Gastrocnemius medialis (tissue), 4 donors: ENCODE results near the gene DMWD. TPM values are rescaled to one million over a fixed set of nuclear protein-coding genes. Genes with fewer than 3 reads are reported as not detected.

Experiments used
- ATAC-seq, 2 donors: fragments of 150-250 bp; one replicate each; pipeline ENCODE4 v1.9.1; 2016
- DNase-seq, 2 donors: peaks; one replicate each; pipeline ENCODE4 v3.0.0-alpha.2; 2019
- H3K27ac ChIP-seq, 4 donors: fragments of 200-600 bp; sonication (generic); 1 replicate in 1 of 4; 2 replicates in 3 of 4; pipeline ENCODE4 v1.5.1; 2016 to 2018; ENCODE audit warnings: mild to moderate bottlenecking in 2 of 4, moderate library complexity in 1 of 4
- H3K27me3 ChIP-seq, 3 donors: fragments of 200-600 bp; sonication (generic) in 2 of 3; 1 replicate in 1 of 3; 2 replicates in 2 of 3; pipeline versions ENCODE4 v1.5.1 to v1.6.0; 2016 to 2019; ENCODE audit warnings: mild to moderate bottlenecking in 1 of 3, moderate library complexity in 1 of 3
- H3K36me3 ChIP-seq, 2 donors: fragments of 200-600 bp; sonication (generic) in 1 of 2; one replicate each; pipeline ENCODE4 v1.5.1; 2017 to 2018
- H3K4me1 ChIP-seq, 2 donors: fragments of 200-600 bp; sonication (generic) in 1 of 2; one replicate each; pipeline ENCODE4 v1.5.1; 2016 to 2017; ENCODE audit warnings: mild to moderate bottlenecking in 2 of 2
- H3K4me3 ChIP-seq, 4 donors: fragments of 200-600 bp; sonication (generic) in 3 of 4; 1 replicate in 1 of 4; 2 replicates in 3 of 4; pipeline ENCODE4 v1.5.1; 2016 to 2019; ENCODE audit warnings: mild to moderate bottlenecking in 2 of 4
- H3K9me3 ChIP-seq, 3 donors: fragments of 200-600 bp; sonication (generic) in 2 of 3; 1 replicate in 1 of 3; 2 replicates in 2 of 3; pipeline ENCODE4 v1.5.1; 2016 to 2019
- CTCF ChIP-seq, 5 experiments: fragments of 450-650 bp in 3 of 5; fragments of 200-600 bp in 2 of 5; sonication (generic) in 2 of 5; IDR thresholded peaks in 4 of 5; conservative IDR thresholded peaks in 1 of 5; 1 replicate in 4 of 5; 2 replicates in 1 of 5; pipeline ENCODE4 v1.5.1; 2016 to 2019; ENCODE audit warnings: antibody characterized with exemption in 5 of 5, mild to moderate bottlenecking in 3 of 5, moderate library complexity in 3 of 5
- POLR2A ChIP-seq, 2 donors: fragments of 450-650 bp; IDR thresholded peaks; one replicate each; pipeline ENCODE4 v1.6.1; 2017; ENCODE audit warnings: antibody characterized with exemption in 2 of 2, mild to moderate bottlenecking in 2 of 2, moderate library complexity in 2 of 2
- in situ Hi-C, 4 donors: fragments of 200-750 bp; cut with MboI; loops; one replicate each; pipeline versions ENCODE4 v1.15.0 to v1.8.0; 2017; ENCODE audit warnings: low sequenced_read_pairs in 4 of 4
- intact Hi-C: fragments of 100-400 bp; cut with DNase I; formaldehyde crosslinking; loops from one replicate; pipeline ENCODE4 v1.15.1; 2023; ENCODE audit warnings: low total_unique reads
- total RNA-seq, 4 donors: library from RNA; depleted of rRNA; stranded (reverse); fragments of >200 nt; gene quantifications; one replicate each; pipeline versions ENCODE4 v1.1.0 to v1.2.3, GENCODE V29; 2016

DMWD gene
- total RNA-seq, 4 donors from 2014 or later: 38.6 to 111 (median 56.4) TPM

DNA sequence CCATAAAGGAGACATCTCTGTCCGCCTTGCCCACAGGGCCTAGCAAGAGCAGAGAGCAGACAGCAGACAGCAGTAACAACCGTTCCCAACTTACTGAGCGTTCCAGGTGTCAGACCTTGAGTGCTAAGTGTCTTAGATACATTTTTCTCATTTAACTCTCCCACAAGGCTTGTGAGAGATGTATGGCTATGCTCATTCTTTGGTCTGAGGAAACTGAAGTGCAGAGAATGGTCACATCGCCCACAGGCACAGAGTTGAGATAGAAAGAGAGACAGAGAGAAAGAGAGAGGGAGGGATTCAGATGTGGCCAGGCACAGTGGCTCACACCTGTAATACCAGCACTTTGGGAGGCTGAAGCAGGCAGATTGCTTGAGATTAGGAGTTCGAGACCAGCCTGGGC lies 45.1 kb downstream of the DMWD start:
- no peaks in the 10 kb centered on the region for H3K9me3 ChIP-seq
- intact Hi-C loops: no loop called here

GRCh38 chr19:45746866-45747265 lies 45.8 kb downstream of the DMWD start:
- in situ Hi-C loops: no loop called here
- Histone ChIP-seq H3K9me3 (no peaks in the 10 kb centered on the region), H3K4me3 (no peak overlapping the region), H3K36me3 (no peaks in the 10 kb centered on the region), H3K27ac (no peak overlapping the region), H3K27me3 (no peaks in the 10 kb centered on the region), H3K4me1 (no peaks in the 10 kb centered on the region)
- intact Hi-C loops: no loop called here
- TF ChIP-seq CTCF (IDR thresholded peaks at IDR 0.05 in 4 of 5, conservative IDR thresholded peaks at IDR 0.05 in 1 of 5): no peak
- TF ChIP-seq POLR2A (IDR thresholded peaks at IDR 0.05): no peak
- DNase-seq (no peak), ATAC-seq (no peak)

More for the DNA sequence above, 45.1 kb downstream of the DMWD start:
- H3K27me3 ChIP-seq: no peaks in the 10 kb centered on the region
- H3K4me1 ChIP-seq: no peaks in the 10 kb centered on the region
- H3K36me3 ChIP-seq: no peaks in the 10 kb centered on the region
- ATAC-seq: no peak
- H3K4me3 ChIP-seq: no peak overlapping the region
- no peak for DNase-seq
- in situ Hi-C loops: no loop called here
- H3K27ac ChIP-seq: no peak overlapping the region
- no peak for TF ChIP-seq CTCF (IDR thresholded peaks at IDR 0.05 in 4 of 5, conservative IDR thresholded peaks at IDR 0.05 in 1 of 5)
- no peak for TF ChIP-seq POLR2A (IDR thresholded peaks at IDR 0.05)

- in situ Hi-C loops (no loop called here), intact Hi-C loops (no loop called here)
- Histone ChIP-seq H3K27me3 (no peaks in the 10 kb centered on the region), H3K4me3 (no peak overlapping the region), H3K4me1 (no peaks in the 10 kb centered on the region), H3K9me3 (no peaks in the 10 kb centered on the region), H3K27ac (no peak overlapping the region), H3K36me3 (no peaks in the 10 kb centered on the region)
- DNase-seq (no peak), ATAC-seq (no peak)
- TF ChIP-seq CTCF (IDR thresholded peaks at IDR 0.05 in 4 of 5, conservative IDR thresholded peaks at IDR 0.05 in 1 of 5) (no peak), POLR2A (IDR thresholded peaks at IDR 0.05) (no peak)
Observed at GRCh38 chr19:45745606-45746005, 47.0 kb downstream of the DMWD start.

GRCh38 chr19:45742969-45743368 lies 49.7 kb downstream of the DMWD start:
- DNase-seq: no peak
- TF ChIP-seq CTCF (IDR thresholded peaks at IDR 0.05 in 4 of 5, conservative IDR thresholded peaks at IDR 0.05 in 1 of 5) (no peak), POLR2A (IDR thresholded peaks at IDR 0.05) (no peak)
- no peak overlapping the region for H3K4me3 ChIP-seq
- H3K4me1 ChIP-seq: no peaks in the 10 kb centered on the region
- intact Hi-C loops (no loop called here), in situ Hi-C loops (no loop called here)
- no peak for ATAC-seq
- no peaks in the 10 kb centered on the region for H3K36me3 ChIP-seq
- H3K27me3 ChIP-seq: no peaks in the 10 kb centered on the region
- H3K27ac ChIP-seq: no peak overlapping the region
- H3K9me3 ChIP-seq: no peaks in the 10 kb centered on the region
